HUDEP-2 (cell line): Measurements from ENCODE around the gene TRPM5.

Experiments
- DNase-seq, 76 experiments: peaks; one replicate each; lab custom pipeline; 2025; ENCODE audit not compliant: unreplicated experiment in 76 of 76; lab: John Stamatoyannopoulos, UW

The TRPM5 gene

GRCh38 chr11:2471048-2471803, 26.9 kb upstream of the TRPM5 start:
- peak in 2 of 76 experiments; percentile 4 to 8 for DNase-seq

- no peak for DNase-seq
These were observed 26.2 kb upstream of the TRPM5 start for GRCh38 chr11:2470495-2470894.

DNA sequence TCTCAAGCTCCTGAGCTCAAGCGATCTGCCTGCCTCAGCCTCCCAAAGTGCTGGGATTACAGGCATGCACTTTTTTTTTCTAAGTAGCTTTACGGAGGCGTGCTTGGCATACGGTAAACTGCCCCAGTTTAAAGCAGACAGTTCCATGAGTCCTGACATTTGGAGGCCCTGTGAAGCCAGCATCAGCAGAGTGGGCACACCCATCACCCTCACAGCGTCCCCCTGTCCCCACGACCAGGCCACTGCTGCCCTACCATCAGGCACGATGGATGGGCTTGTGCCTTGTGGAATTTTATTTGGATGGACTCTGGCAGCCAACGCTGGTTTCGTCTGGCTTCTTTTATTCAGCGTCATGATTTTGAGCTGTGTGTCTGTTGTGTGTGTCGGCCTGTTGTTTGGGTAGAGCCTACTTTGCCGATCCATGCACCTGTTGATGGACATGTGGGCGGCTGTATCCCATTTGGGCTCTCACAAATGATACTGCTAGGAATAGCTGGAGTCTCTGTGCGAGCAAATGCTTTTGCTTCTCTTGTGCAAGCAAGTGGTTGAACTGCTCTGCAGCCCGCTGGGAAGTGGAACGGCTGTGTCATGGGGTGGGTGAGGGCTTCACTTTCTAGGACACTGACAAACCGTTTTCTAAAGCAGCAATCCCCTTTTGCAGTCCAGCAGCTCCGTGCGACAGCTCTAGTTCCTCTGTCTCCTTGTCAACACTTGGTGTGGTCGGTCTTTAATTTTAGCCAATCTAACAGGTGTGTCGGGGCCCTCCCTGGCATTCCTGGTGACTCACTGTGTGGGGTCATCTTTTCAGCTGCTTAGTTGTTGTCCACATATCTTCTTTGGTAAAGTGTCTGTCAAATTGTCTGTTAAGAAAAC, 24.3 kb upstream of the TRPM5 start:
- DNase-seq, result no peak

DNA sequence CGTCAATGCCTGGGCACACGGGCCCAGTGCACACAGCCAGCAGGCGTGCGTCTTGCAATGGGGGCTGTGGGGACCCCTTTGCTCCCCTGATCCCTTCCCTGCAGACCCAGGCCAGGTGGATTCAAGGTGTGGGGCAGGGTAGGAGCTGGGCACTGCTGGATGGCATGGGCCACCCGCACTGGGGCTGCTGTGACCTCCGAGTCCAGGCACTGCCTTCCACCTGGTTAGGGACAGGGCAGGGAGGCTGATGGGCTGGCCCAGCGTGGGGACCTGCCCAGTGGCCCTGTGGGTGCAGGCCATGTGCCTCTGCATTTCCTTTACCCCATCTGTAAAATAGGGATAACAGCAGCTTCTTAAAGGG, 23.4 kb upstream of the TRPM5 start:
- no peak for DNase-seq

- peak in 12 of 76 experiments; percentile 4 to 37 (median 18) for DNase-seq
These were observed 22.8 kb upstream of the TRPM5 start for GRCh38 chr11:2466869-2467694.

GRCh38 chr11:2466069-2466801, 21.9 kb upstream of the TRPM5 start:
- DNase-seq, result no peak

DNA sequence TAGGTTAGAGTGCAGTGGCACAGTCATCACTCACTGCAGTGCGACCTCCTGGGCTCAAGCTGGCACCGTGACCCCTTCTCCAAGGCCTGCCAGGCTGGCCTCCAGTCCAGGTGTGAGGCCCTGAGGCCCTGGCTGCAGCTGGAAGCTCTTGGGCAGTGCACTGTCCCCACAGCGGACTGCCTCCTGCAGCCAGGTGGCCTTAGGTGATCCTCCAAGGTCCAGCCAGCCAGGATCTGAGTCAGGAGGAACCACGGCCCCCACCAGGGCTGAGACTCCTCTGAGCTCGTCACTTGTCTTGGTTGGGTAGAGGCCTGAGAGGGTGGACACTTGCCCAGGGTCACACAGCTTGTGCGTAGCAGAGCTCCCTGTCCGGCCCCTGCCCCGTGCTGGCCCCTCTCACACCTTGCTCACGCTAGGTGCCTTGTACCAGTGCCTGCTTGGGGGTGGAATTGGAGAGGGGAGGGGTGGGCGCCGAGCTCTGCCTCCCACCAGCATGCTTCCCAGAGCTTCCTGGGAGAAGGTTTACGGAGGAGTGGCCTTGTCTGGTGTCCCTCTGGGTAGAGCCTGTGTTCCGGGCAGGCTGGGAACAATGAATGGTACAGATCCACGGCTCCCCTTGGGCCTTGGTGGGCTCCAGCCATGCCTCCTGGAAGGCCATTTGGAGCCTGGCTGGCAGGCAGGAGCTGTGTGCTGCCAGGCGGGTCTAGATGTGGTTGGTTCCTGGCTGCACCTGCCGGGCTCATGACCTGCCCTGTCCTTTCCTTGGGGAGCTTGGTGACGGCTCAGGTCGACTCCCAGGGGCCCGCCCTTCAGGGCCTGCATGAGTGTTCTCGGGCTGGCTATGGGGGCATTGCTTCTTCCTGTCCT, 21.1 kb upstream of the TRPM5 start:
- no peak for DNase-seq

DNA sequence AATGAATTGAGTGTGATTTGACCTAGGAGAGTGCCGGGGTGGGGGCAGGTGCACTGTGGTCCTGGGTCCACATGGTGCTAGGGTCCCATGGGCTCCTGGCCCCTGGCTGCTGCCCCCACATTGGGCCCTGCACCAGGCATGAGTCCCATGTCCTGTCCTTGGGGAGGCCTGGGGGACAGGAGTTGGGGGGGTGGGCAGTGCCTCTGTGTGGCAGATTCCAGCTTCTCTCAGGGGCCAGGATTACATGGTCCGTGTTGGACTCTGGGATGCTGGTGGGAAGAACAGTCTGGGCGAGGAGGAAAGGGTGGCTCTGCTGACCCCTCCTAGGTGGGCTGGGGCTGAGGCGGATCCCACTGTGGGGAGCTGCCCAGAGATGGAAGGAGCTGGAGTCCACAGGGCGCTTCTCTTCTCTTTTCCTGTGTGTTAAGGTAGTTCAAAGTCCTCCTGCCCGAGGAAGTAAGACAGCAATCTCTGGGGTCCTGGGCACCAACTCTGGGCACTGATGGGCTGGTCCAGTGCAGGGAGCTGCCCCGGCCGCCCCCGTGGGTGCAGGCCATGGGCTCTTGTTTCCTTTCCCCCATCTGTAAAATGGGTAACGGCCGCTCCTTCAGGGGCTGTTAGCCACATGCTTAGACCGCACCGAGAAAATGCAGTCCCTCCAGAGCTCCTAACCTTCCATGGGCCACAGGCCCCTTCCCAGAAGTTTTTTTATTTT, 20.3 kb upstream of the TRPM5 start:
- no peak for DNase-seq

DNA sequence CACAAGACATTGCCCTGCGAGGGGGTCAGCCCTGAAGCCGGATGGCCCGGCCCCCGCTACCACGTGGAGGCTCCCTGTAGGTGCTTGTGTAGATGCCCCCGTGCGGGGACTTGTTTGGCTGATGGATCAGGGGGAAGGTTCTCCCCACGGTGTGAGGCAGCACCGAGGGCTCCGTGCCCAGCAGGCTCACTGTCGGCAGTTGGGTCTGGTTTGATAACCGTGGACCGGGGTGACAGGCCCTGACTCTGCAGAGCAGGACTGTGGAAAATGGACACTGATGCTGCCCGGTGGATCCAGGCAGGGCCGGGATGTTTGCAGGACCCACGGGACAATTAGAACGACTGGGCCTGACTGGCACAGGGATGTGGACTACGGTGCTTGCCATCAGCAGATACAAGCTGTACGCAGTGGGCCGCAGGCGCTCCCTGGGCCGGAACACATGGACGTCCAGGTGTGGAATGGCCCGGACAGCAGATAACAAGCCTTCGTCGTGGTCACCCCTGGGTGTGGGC, 19.5 kb upstream of the TRPM5 start:
- DNase-seq, result peak in 1 of 76 experiments; percentile 29

DNA sequence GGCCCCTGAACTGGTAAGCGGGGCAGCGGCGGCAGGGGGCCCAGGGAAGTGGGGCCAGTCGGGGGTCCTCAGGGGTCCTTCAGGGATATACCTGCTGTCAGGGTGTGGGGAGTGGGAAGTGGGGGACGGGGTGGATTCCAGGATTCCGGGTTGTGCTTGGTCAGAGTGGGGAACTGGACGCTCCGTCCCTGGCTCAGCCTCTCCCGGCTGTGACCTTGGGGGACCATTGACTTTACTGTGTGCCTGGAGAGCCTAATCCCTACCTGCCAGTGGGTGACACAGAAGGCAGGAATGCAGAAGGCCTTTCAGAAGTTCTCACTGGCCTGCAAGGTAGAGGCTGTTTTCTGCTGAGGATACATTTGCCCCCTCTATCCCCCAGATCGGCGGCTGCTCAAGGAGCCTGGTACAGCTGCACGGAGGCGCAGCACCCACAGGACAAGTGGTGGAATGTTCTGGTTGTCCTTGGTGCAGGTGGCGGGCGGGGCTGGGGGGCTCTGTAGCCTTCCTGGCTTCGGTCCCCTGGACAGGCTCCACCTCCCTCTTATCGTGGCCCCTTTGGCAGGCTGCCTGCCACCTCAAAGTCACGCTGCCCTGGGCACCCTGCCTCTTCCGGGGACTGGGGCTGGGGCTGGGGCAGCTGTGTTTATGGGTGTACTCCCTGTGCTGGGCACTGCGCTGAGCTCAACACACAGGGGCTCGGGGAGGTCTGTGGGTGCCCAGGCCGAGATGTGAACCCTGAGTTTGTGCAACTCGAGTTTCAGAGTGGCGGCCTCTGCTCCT, 18.9 kb upstream of the TRPM5 start:
- peak in 73 of 76 experiments; percentile 8 to 88 (median 73) for DNase-seq

- DNase-seq, result no peak
These were observed 18.2 kb upstream of the TRPM5 start for GRCh38 chr11:2462543-2462985.

DNA sequence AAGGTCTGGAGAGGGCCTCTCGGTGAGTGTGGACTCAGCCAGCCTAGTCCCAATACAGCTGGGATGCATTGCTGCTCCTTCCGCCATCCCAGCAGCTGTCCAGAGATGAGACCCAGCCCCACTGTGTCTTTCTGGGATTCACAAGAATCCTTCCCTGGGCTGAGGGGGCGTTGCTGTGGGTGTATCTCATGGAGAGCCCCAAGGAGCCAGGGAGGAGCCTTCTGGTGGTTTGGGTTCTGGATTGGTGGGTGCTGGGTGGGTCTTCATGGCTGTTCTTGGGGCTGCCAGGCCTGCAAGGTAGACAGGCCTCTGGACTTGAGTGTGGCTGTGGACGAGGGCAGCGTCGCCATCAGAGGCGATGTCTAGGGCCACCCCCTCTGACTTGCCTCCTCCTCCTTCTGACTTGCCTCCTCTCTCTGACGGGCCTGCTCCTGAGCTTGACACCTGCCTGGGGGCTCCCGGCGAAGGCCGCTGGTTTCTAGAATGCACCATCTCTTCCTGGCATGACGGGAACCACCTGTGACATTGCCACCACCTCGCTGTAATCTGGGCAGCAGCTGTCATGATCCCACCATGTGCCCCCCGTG, 17.7 kb upstream of the TRPM5 start:
- DNase-seq, result no peak

GRCh38 chr11:2461253-2461955, 17.1 kb upstream of the TRPM5 start:
- DNase-seq, result no peak

DNA sequence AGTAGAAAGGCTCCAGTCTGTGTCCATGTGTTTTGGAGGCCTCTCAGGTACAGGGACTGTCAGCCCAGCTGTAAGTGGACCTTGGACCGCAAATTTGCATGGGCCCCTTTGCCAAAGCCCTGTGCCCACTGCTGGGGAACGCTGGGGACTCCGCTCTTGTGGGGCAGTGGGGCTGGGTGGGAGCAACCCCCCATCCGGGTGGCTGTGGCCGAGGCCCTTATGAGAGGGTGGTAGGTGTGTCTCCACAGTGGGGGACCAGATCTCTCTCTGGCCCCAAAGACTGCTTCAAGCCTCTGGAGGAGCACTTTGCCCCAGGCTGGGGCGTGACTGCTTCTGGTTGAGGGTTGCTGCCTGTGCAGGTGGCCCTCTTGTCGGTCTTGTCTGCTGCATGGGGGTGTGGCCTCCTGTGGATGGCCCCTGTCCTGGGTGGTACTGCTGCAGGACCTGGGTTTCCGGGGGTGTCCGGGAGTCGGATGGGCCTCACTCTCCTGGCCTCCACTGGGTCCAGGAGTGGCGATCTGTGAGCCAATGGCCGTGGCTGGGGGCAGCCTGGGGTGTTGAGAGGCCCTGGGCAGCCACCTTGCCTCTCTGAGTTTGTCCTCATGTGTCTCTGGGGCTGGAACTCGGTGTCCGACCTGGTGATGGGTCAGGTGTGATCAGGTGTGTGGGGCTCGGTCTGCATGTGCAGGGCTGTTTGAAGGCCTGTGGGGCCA, 16.4 kb upstream of the TRPM5 start:
- DNase-seq, result no peak

DNA sequence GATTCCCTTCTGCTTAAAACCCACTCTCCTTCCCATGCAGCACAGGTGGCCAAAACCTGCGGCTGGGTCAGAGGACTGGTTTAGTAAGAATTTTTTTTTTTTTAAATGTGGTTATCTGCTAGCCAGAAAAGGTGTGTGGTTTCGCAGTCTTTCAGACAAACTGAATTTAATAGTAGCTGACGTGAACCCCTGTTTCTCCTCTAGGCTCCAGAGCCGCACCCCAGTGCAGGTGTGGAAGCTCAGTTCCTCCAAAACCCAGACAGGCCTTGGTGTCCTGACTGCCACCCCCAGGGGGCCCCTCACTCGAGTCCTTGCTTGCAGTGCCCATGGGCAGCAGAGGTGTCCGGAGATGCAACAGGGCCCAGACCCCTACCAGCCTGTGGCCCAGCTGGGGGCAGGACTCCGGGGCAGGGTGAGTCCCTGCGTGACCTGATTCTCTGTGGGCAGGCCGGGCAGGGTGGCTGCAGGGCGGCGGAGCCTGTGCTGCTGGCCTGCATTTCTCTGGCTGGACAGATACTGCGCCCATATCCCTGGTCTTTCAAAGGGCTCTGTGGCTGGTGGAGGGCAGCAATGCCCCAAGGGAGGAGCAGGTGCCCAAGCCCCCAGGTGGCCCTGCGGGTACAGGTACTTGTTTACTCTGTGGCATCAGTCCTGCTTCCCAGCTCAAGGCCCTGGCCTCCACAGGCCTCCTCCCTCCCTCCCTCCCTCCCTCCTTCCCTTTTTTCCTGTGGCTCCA, 15.7 kb upstream of the TRPM5 start:
- DNase-seq, result no peak
